Esophagus mucosa (tissue), 1 donor: Measurements from ENCODE around the gene ING5. TPM values are rescaled to one million over a fixed set of nuclear protein-coding genes. Genes with fewer than 3 reads are reported as not detected.

Experiments
- ATAC-seq: fragments of 200-7000 bp; cut with Tn5 transposase; one replicate; pipeline ENCODE4 v1.9.1; 2020
- total RNA-seq: library from RNA; stranded (reverse); gene quantifications from one replicate; pipeline ENCODE4 v1.2.4, GENCODE V29; 2023
- donor health status: DM: yes; HTN: yes; CAD: no.

Gene ING5
- total RNA-seq, 1 donor from 2014 or later: 16.5 TPM

DNA sequence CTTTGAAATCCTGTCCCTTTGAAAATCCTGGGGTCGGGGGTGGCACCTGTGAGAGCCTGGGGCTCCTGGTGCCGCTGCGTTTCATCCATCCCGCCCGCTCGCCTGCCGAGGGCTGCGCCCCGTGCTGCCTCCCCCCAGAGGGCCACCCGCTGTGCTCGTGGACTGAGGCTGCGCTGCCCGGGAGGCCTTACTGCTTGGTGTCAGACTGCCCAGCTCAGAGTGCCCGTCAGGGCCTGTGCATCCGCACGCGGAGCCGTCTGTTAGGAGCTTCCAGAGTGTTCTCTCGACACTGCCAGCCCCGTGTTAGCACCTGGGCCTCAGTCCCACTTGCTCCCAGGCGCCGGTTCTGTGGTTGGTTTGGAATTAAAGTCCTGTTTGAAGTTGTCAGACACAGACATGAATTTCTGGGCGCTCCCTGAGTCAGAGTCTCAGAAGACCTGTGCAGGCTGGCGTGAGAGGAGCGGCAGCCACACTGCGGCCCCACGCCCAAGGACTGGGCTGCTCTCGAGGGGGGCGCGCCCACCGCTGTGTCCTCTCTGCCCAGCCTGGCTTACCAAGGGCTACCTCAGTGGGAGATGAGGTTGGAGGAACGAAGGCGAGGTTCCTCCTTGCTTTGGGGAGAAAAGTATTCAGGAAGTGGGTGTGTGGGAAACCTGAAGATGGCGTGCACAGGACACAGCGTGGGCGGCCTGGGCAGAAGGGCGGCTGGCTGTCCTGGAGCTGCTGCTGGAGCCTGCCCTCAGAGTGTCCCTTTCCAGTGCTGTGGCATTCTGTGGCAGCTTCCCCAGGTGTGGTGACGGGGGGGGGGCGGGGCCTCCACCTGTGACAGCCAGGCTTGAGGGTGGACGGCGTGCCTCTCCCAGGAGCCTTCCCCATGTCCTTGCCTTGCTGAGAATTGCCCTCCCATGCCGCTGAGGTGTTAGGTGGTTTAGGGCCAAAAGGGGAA is 29.3 kb upstream of the ING5 start:
- ATAC-seq: peak; percentile 20

DNA sequence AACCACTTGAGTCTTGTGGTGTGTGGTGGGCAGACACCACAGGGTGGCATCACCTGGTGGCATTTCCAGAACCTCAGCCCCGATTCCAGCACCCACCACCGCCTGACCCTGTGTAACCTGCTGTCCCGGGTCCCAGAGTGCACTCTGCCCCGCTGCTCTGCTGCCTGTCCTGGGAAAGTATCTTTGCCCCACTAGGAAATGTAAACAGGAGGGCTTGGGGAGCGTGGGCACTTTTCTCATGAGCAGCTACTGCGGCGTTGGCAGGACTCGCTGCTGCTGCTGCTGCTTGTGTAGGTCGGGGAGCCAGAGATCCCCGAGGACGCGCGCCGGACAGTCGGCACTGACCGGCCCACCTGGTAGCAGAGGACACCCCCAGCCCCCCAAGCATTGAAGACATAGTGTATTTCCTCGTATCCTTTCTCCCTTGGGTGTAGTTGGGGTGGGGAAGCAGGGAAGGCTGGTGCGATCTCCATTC is 28.6 kb upstream of the ING5 start:
- no peak for ATAC-seq

DNA sequence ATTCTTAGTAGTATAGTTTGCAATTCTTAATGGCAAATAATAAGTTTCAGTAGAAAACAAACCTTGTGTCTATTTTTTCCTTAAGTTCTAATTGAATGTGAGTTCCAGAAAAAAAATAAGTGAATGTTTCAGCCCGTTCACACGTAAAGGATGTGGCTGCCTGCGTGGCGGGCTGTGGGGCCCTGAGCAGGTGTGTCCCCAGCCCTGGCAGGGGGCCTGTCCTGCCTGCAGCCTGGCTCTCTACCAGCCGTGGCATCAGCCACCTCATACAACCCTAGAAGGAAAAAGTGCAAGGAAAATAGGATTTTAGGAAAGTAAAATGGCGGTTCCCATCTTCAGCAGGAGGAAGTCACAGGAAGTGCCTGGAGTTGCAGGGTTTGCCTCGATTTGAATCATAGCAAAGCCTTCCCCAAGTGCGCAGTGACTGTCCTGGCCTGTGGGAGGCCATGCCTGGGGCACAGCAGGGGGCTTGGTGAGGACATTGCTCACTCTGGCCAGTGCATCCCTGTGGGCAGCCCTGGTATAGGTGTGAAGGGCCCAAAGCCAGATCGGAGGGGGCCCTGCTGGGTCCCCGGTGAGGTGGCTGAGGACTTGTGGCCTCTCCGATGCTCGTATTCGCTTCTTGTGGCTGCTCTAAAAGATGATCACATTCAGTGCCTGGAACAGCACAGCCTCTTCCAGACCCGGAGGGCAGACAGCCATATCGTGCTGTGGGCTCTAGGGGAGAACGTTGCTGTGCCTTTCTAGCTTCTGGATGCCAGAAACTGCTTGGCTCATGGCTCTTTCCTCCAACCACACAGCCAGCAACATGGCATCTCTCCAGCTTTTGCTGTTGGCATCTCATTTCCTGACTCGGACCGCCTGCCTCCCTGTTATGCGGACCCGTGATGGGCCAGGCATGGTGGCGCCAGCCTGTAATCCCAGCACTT is 27.8 kb upstream of the ING5 start:
- ATAC-seq: no peak

GRCh38 chr2:241675885-241676284 is 26.0 kb upstream of the ING5 start:
- ATAC-seq: no peak

- ATAC-seq: no peak
Observed at GRCh38 chr2:241676665-241677064, 25.2 kb upstream of the ING5 start.

GRCh38 chr2:241677392-241677791 is 24.4 kb upstream of the ING5 start:
- ATAC-seq: no peak

- ATAC-seq: no peak
Observed at GRCh38 chr2:241678307-241678706, 23.5 kb upstream of the ING5 start.

DNA sequence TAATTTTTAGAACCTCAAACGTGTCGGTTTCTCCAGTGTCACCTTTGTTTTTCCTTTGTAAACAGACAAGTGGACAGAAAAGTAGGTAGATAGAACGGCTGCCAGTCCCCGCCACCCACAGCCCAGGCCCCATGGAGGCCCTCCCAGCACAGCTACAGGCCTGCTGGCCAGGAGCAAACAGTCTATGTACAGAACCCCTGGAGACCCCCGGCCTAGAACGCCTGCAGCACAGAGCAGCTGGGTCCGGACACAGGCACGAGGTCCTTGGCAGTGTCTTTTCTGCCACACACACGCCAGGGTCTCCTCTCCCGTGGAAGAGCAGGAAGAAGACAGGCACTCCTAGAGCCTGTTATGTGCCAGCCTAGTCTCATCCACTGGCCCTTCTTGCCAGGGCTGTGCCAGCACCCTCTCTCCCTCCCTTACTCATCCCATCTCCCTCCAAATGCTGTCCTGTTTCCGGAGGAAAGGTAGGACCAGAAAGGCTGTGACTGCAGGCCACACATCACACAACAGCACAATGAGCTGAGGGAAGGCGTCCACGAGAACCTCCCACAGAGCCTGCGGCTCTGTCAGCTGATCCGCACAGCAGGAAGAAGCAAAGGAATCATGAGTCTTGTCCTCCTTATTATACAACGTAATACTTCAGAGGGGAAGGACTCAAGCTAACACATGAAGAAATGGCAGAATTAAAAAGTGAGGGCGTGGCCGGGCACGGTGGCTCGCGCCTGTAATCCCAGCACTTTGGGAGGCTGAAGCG is 22.9 kb upstream of the ING5 start:
- no peak for ATAC-seq

DNA sequence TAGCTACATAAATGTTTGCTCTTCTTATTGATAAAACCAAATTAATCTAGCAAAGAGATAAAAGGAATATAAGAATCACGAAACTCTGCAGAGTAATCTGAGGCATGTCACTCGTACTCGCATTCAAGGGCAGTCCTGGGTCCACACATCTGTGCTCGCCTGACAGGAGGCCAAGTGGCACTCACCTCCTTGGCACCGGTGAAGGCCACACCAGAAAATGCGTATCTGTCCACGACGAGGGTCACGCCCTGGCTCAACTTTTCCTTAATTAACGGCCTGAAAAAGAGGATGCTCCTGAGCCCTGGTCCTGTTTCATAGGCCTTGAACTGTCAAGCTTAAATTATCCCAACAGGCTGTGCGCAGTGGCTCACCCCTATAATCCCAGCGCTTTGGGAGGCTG is 21.8 kb upstream of the ING5 start:
- ATAC-seq: no peak

DNA sequence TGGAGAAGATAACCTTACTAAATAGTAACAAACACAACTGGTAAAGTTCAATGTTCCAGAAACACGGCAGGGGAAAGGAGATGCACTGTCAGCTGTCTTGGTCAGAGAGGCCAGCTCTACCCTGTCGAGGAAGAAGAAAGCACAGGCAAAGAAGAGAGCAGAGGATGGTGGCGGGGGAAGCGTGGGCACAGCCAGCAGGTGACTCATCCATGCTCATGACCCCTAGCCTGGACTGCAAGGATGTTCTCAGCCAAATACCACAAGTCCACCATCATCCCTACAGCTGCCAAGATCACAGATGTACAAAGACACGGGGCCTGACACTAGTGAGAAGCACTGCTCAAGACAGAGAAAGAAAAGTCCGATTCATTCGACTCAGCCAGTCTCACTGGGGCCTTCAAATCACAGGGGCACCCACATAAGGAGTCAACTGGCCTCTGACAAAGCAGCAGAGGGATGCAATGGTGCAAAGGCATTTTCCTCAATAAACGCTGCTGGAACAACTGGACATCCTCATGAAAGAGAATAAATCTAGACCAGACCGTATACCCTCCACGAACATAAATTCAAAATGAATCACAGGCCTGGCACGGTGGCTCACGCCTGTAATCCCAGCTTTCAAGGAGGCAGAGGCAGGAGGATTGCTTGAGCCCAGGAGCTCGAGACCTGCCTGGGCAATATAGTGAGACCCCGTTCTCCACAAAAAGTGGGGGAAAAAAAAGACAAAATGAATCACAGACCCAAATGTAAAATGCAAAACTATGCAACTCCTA is 20.8 kb upstream of the ING5 start:
- ATAC-seq: no peak

DNA sequence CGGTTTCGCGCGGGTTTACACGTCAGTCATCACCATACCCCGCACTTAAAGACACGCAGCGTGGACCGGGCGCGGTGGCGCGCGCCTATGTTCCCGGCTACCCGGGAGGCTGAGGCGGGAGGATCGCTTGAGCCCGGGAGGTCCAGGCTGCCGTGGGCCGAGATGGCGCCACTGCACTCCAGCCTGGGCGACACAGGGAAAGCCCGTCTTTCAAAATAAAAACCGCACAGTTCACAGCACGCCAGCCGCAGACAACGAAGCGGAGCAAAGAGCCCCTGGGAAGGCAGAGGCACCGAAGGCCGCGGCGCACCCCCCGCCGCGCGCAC is 15.6 kb upstream of the ING5 start:
- peak; percentile 14 for ATAC-seq

DNA sequence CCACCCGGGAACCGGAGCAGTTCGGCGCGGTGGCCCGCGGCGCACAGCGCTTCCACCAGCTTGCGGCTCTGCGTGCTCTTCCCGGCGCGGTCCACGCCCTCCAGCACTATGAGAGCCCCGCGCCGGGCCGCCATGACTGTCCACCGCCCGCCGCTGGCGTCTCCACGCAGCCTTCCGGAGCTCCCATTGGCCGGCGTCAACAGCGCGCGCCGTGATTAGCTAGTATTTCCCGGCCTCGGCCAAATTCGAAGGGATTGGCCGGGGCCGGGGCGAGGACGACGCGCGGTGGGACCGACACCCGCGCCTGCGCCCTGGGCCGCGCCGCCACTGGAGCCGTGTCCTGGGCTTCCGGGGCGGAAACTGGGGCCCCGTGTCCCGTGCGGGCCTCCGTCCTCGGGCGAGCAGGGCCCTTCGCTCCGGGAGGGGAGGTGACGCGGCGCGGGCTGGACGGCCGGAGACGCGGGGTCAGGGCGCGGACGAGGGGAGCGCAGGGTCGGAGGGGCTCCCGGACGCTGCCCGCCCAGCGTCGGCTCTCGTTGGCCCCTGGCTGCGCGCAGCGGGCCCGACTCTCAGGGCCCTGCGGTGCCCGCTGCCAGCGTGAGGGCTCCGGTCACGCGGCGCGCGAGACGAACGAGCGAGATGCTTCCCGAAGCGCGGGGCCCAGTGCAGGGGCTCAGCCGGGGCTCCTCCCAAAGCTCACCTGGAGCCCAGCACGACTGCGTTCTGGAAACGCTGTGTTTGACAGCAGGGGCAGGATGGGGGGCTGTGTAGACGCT is 15.0 kb upstream of the ING5 start, which contains the start of gene DTYMK:
TSS of gene DTYMK (minus strand) at position 166 of the 776 bp plus-strand sequence. CDS start at position 134, 32 bp downstream.
- ATAC-seq: peak; percentile 98

DNA sequence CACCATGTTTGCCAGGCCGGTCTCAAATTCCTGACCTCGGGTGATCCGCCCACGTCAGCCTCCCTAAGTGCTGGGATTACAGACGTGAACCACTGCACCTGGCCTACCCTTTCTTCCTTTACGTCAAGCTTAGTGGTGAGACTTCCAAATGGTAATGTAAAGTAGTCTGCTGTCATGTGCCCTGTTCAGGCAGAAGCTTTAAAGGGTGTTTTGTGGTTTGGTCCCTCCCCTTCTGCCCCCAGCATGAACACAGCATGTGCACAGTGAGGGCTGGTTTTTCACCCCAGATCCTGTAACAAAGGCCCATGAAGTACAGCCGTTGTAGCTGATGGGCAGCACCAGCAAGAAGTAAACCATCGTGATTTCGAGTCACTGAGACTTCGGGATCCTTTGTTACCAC is 12.5 kb upstream of the ING5 start:
- no peak for ATAC-seq

- ATAC-seq: no peak
Observed at GRCh38 chr2:241690202-241690717, 11.6 kb upstream of the ING5 start.

GRCh38 chr2:241692448-241692847 is 9.4 kb upstream of the ING5 start:
- ATAC-seq: no peak

DNA sequence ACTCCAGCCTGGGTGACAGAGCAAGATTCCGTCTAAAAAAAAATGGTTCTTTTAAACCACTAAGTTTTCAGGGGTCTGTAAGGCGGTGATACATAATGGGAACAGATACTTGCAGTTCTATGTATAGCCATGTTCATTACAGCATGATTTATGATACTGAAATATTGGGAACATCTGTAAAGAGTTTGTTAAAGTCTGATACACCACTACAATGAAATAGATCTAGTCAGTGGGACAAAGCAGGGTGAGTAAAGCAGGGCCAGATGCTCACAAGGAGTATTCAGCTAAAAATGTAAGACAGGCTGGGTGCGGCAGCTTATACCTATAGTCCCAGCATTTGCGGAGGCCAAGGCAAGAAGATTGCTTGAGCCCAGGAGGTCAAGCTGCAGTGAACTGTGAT is 6.2 kb upstream of the ING5 start:
- ATAC-seq: no peak

GRCh38 chr2:241701149-241701398 is 765 bp upstream of the ING5 start:
- no peak for ATAC-seq

DNA sequence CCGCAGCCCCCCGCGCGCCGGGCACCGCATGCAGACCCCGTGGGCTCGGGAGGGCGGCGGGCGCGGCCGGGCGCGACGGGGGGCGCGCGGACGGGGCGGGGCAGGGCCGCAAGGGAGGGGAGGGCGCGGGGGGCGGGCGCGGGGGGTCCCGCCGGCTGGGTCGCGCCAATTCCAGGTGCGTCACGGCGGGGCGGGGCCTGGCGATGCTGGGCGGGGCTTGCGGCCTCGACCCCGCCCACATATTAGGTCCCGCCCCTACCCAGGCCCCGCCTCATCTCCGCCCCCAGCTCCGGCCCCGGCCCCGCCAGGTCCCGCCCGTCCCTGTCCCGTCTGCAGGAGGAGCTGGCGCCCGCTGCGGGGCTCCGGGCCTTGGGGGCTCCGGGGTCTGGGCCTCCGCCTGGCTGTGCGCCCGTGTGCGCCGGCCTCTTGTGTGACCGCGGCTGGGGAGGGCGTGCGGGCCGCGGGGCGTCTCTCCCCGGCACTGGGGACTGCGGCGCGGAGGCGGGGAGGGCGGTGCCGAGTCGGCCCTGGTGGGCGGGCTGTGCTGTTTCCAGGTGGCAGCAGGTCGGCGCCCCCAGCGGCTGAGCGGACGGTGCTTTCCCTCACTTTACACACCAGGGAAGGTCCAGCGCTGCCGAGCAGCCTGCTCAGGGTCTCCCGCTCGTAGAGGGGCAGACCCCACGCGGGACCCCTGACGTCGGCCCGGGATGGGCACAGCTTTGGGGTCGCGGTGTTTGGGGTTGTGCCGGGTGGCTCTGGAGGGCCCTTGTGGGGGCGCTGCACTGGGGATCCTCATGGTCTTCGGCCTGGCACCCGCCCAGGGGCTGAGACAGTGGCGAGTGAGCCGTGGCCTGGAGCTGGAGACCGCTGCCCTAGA is 554 bp downstream of the ING5 start:
- peak; percentile 92 for ATAC-seq

DNA sequence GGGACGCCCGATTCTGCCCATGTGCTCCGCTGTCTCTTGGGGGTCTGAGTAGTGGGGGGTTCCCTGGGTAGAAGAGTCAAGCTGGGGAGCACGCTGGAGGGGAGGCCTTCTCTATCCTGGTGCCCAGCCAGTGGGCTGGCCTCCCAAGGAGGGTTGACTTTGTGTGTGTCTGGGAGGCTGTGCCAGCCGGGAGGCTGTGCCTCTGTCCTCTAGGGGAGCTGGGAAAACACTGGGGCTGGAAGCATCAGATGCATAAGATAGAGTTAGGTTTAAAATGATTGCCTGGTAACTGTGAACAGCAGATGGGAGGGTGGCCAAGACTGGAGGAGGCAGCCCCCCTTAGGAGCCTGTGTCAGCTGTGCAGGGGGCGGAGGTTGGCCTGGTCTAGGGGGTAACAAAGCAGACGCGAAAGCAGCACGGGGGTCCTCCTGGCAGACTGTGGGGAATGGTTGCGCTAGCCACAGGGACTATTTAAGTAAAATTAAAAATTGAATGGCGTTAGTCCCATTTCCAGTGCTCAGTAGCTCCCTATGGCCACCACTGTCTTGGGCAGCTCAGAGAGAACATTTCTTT is 1.3 kb downstream of the ING5 start:
- peak; percentile 1 for ATAC-seq

GRCh38 chr2:241706537-241706936 is 4.7 kb downstream of the ING5 start:
- no peak for ATAC-seq
